HepG2 (cell line): ENCODE results near the gene DPP7. TPM values are rescaled to one million over a fixed set of nuclear protein-coding genes. Genes with fewer than 3 reads are reported as not detected.

Source experiments
- ATAC-seq: fragments of 200-7000 bp; cut with Tn5 transposase; 3 replicates; pipeline ENCODE4 v1.9.1; 2020; ENCODE audit warnings: mild to moderate bottlenecking, moderate library complexity
- BruUV-seq: library from RNA; stranded (reverse); fragments of 400-500 nt; replicated peaks from 2 replicates; lab custom pipeline; 2021; lab: Mats Ljungman, UMichigan
- CTCF ChIA-PET: fragments of 300-600 bp; formaldehyde crosslinking; extraction: SDS; loops from one replicate; lab custom pipeline; 2021; ENCODE audit warnings: low total read pairs, inconsistent platforms, low intra/inter-chr PET ratio; lab: Yijun Ruan, JAX
- POLR2A ChIA-PET: fragments of 350-600 bp; sonication (Branson Sonifier 250); formaldehyde crosslinking; loops from one replicate; lab custom pipeline; 2020; ENCODE audit warnings: antibody characterized with exemption, inconsistent platforms; lab: Yijun Ruan, JAX
- DNase-seq: peaks from one replicate; pipeline ENCODE4 v3.0.0-alpha.2; 2015; ENCODE audit warnings: low spot score
- FAIRE-seq: peaks from 3 replicates; lab custom pipeline; 2011; peaks lifted over from hg19 to GRCh38; lab: Jason Lieb, UNC
- H2AFZ ChIP-seq: one replicate; pipeline ENCODE4 v1.6.1; 2011; ENCODE audit warnings: low read length, inconsistent platforms
- H3K27ac ChIP-seq: fragments of 300-600 bp; 3 replicates; pipeline ENCODE4 v1.8.0; 2011; ENCODE audit warnings: mixed run types, mild to moderate bottlenecking, mixed read lengths, low read length, inconsistent platforms; ENCODE audit not compliant: insufficient read depth; ENCODE audit errors: extremely low read length
- H3K27me3 ChIP-seq, 2 experiments: fragments of 200-600 bp in 1 of 2; 2 replicates in 1 of 2; 3 replicates in 1 of 2; pipeline versions ENCODE4 v1.6.0 to v1.8.0; 2011; ENCODE audit warnings: low read length in 2 of 2, mild to moderate bottlenecking in 2 of 2, moderate library complexity in 2 of 2, inconsistent platforms in 1 of 2; ENCODE audit not compliant: insufficient read depth in 2 of 2, control insufficient read depth in 1 of 2
- H3K36me3 ChIP-seq, 2 experiments: fragments of 200-600 bp in 1 of 2; replicated peaks in 1 of 2; 2 replicates in 1 of 2; 3 replicates in 1 of 2; pipeline versions ENCODE4 v1.5.1 to v1.8.0; 2011; ENCODE audit warnings: low read length in 2 of 2, inconsistent platforms in 1 of 2; ENCODE audit not compliant: insufficient read depth in 2 of 2, control insufficient read depth in 1 of 2
- H3K4me1 ChIP-seq: 2 replicates; pipeline ENCODE4 v1.5.1; 2012; ENCODE audit warnings: low read length, inconsistent platforms; ENCODE audit not compliant: insufficient read depth
- H3K4me2 ChIP-seq: 2 replicates; pipeline ENCODE4 v1.6.0; 2011; ENCODE audit warnings: low read depth, low read length, inconsistent platforms
- H3K4me3 ChIP-seq, 3 experiments: fragments of 200-600 bp in 1 of 3; sonication (generic), shearing (Covaris generic) in 1 of 3; replicated peaks in 1 of 3; 2 replicates each; pipeline ENCODE4 v1.5.1; 2011 to 2016; ENCODE audit warnings: low read length in 3 of 3, inconsistent platforms in 2 of 3, low read depth in 2 of 3, mild to moderate bottlenecking in 2 of 3, control low read depth in 1 of 3, mixed read lengths in 1 of 3; ENCODE audit not compliant: insufficient read depth in 1 of 3
- H3K79me2 ChIP-seq: one replicate; pipeline ENCODE4 v1.6.1; 2011; ENCODE audit warnings: low read length, inconsistent platforms; ENCODE audit not compliant: insufficient read depth
- H3K9ac ChIP-seq: 2 replicates; pipeline ENCODE4 v1.6.0; 2011; ENCODE audit warnings: mild to moderate bottlenecking, low read depth, low read length, inconsistent platforms; ENCODE audit not compliant: insufficient read depth
- H3K9me3 ChIP-seq: 2 replicates; pipeline ENCODE4 v1.5.1; 2012; ENCODE audit warnings: mild to moderate bottlenecking, low read length
- H4K20me1 ChIP-seq: 2 replicates; pipeline ENCODE4 v1.6.0; 2011; ENCODE audit warnings: inconsistent platforms, mild to moderate bottlenecking, low read length, moderate library complexity; ENCODE audit not compliant: insufficient read depth
- MEIS2 ChIP-seq: sonication (generic); formaldehyde crosslinking; IDR thresholded peaks from 2 replicates; pipeline ENCODE4 v1.9.0; 2021; ENCODE audit warnings: mild to moderate bottlenecking, missing genetic modification reagents
- PCBP1 ChIP-seq: fragments of 200-400 bp; formaldehyde crosslinking; IDR thresholded peaks from 2 replicates; pipeline ENCODE4 v1.6.1; 2017; ENCODE audit warnings: mild to moderate bottlenecking, low read depth, low read length, borderline replicate concordance
- REST ChIP-seq, 2 experiments: IDR thresholded peaks; 2 replicates each; pipeline ENCODE4 v1.6.1; 2011 to 2012; ENCODE audit warnings: low read length in 2 of 2, borderline replicate concordance in 1 of 2, low read depth in 1 of 2, mild to moderate bottlenecking in 1 of 2, moderate library complexity in 1 of 2
- ZNF572 ChIP-seq: sonication (generic); formaldehyde crosslinking; IDR thresholded peaks from 2 replicates; pipeline ENCODE4 v1.5.1; 2020; ENCODE audit warnings: mild to moderate bottlenecking, missing genetic modification reagents
- WGBS: methylation state at CpG from one replicate; pipeline ENCODE4 v1.1.6; 2017; ENCODE audit warnings: low lambda C conversion rate; 5-methylcytosine and 5-hydroxymethylcytosine counted together
- in situ Hi-C: cut with HindIII; loops from 2 replicates; pipeline ENCODE4 v1.10.0; 2017; ENCODE audit warnings: low pct_unique_long_range_greater_than_20kb; ENCODE audit not compliant: extremely low pct_ligation_motif_present
- intact Hi-C: fragments of 100-400 bp; cut with micrococcal nuclease; formaldehyde crosslinking; loops from one replicate; pipeline ENCODE4 v1.10.0; 2022; ENCODE audit not compliant: unreplicated experiment
- polyA plus RNA-seq, 8 experiments: library from polyadenylated mRNA; depleted of rRNA in 3 of 8; stranded (reverse) in 7 of 8; unstranded in 1 of 8; fragments of >200 nt; fragmentation: Illumina TruSeq in 4 of 8; extraction: Trizol in 4 of 8; gene quantifications; 2 replicates each; pipeline versions ENCODE4 v1.2.1 to v1.2.3, GENCODE V29; 2011 to 2016; ENCODE audit warnings: low read depth in 4 of 8, missing spikeins in 1 of 8, mixed read lengths in 1 of 8; ENCODE audit not compliant: insufficient read depth in 1 of 8
- total RNA-seq, 5 experiments: library from RNA; depleted of rRNA; stranded (reverse); fragments of >200 nt; fragmentation: Illumina TruSeq; extraction: Trizol; gene quantifications; 2 replicates each; pipeline ENCODE4 v1.2.3, GENCODE V29; 2016; ENCODE audit warnings: low read depth in 1 of 5

Gene DPP7
- total and polyA plus RNA-seq, 2 of the 13 experiments (the other 11 are each of a cell fraction or from before 2014, with no cell fraction given): 1.2 to 4.5 TPM

- no TSS peak for BruUV-seq
- Histone ChIP-seq H3K9ac (no peak overlapping the region), H2AFZ (no peak overlapping the region), H3K27ac (no peak overlapping the region), H3K27me3 (peaks cover 22 to 69% of the 10 kb centered on the region in 2 experiments), H3K4me1 (peaks cover 16% of the 10 kb centered on the region), H3K9me3 (no peaks in the 10 kb centered on the region), H3K4me2 (no peak overlapping the region), H3K36me3 (no peaks in the 10 kb centered on the region), H4K20me1 (no peaks in the 10 kb centered on the region), H3K4me3 (no peak overlapping the region), H3K79me2 (no peaks in the 10 kb centered on the region)
- TF ChIP-seq PCBP1: 0 out of 2 replicates have a peak, but pooled peaks have one; percentile 9
- peak; percentile 23 to 36; a peak in 2 of 4 replicates for TF ChIP-seq REST (IDR thresholded peaks at IDR 0.05; ENCODE audit: borderline replicate concordance in 1 of 2, low read depth in 1 of 2, low read length in 2 of 2)
- no peak for TF ChIP-seq MEIS2
- no peak for TF ChIP-seq ZNF572 (CRISPR knock-in tag)
- WGBS: 30% methylated on average over 19 of the region's 49 CpGs
- intact Hi-C loops (no loop called here), in situ Hi-C loops (no loop called here)
- no peak for ATAC-seq
- ChIA-PET POLR2A (no interaction called here), CTCF (no interaction called here)
- no peak for DNase-seq
- FAIRE-seq: no peak
Measured at GRCh38 chr9:137145731-137146526, 31.4 kb upstream of the DPP7 start.
